CD1c-positive myeloid dendritic cell (primary cell): Measurements from ENCODE around the gene HYAL3.
"Not testable (repeated sequence)": the region's sequence is repeated elsewhere in the genome, so short reads cannot be mapped to it uniquely, and the experiment has no call there.

Experiments used
- DNase-seq: peaks from one replicate; pipeline ENCODE4 v3.0.0-alpha.2; 2016; ENCODE audit errors: extremely low spot score

Gene HYAL3

DNA sequence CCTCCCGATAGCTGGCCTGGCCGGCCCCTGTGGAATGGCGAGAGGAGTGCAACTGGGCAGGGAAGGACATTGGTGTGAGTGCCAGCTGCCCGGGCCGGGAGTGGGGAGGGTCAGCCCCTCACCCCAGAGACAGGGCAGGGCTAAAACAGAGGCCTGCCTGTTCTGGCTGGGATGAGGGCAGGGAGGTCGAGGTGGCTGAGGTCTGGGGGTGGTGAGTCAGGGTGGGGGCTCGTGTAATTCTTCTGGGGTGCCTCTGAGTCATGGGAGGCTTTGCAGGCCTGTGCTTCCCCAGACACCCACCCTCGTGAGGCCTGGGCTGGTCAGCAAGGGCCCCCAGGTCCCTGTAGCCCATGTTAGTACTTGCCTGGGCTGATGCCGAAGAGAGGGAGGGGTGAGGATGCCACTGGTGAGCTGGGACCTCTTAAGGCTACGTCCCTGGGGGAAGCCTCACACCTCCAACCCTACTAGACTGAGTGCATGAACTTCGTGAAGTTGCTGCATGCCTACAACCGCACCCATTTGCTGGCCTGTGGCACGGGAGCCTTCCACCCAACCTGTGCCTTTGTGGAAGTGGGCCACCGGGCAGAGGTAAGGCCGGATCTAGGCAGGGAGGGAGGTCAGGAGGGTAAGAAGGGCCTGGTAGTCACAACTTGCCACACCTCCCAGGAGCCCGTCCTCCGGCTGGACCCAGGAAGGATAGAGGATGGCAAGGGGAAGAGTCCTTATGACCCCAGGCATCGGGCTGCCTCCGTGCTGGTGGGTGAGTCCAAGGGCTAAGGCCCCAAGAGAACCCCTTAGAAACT is 28.6 kb downstream of the HYAL3 start:
- no peak for DNase-seq

DNA sequence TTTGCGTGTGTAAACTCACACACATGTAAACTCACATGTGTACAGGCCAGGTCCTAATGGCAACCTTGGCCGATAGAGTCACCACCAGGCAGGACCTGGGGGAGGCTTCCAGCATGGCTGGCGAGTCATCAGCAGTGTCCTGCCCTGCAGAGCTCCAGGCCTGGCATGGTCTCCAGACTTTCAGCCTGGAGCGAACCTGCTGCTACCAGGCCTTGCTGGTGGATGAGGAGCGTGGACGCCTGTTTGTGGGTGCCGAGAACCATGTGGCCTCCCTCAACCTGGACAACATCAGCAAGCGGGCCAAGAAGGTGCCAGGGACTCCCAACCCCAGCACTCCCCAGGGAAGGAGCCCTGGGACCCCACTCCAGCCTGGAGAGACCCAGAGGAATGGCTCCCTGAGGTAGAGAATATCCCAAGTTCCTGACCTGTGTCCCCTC is 29.2 kb downstream of the HYAL3 start:
- DNase-seq = no peak

DNA sequence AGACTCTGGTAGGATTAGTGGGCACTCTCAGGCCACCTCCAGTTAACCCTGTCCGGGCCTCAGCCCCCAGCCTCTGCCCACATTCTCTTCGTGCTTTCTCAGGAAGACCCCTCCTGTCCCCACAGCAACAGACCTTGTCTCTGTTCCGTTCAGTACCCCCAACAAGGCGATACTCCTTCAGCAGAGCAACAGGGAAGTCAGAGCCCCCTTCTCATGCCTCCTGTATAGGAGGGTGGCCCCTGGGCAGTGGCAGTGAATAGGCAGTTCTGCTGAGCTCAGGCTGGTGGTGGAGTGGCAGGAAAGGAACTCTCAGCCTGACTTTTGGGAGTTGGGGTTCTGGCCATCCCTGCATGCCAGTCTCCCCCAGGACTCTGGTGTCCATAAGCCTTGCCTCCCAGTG is 29.7 kb downstream of the HYAL3 start:
- no peak for DNase-seq

DNA sequence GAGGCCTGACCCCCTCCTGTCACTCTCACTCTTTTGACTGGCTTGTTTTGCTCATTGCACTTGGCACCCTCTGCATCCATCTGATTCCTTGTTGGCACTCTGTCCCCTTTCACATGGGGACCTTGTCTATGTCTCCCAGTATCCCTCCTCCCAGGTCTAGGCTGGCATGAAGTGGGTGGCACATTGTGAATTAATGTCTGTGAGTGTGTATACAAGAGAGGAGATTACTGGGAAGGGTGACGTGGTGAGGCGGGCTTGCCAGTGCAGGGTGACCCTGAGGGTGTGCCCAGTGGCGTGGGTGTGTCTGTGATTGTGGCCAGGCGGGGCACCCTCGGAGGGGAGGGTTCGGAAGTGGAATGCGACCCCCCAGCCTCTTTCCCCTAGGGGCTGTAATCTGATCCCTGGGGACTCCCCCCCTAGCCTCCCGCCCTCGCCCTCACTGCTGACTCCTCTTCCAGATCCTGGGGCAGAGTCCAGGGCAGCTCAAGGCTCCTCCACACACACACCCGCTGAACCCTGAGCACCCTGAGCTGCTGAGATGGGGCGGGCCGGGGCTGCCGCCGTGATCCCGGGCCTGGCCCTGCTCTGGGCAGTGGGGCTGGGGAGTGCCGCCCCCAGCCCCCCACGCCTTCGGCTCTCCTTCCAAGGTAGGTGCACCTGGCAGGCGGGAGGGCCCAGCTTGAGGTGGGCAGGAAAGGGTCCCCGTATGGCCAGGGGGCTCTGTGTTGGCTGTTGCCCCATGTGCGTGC is 30.3 kb downstream of the HYAL3 start, which contains the start of gene SEMA3B:
TSS of gene SEMA3B (plus strand) at position 445 of the 749 bp plus-strand sequence. CDS start at position 539, 94 bp downstream.
- no peak for DNase-seq

DNA sequence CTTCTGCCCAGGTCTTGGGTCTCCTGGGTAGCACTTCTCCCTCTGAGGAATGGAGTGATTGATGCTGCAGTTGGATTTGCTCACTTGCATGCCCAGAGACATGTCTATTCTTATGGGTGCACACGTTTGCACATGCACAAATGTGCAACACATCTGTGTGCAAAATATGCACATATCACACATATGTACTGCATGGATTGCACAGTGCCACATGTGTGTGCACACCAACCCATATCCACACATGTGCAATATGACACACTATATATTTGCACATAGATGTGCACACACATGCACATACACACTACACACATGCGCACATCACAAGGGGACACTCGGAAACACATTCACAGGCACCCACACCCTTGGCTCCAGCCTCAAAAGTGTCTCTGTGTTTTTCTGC is 30.9 kb downstream of the HYAL3 start:
- DNase-seq = no peak

DNA sequence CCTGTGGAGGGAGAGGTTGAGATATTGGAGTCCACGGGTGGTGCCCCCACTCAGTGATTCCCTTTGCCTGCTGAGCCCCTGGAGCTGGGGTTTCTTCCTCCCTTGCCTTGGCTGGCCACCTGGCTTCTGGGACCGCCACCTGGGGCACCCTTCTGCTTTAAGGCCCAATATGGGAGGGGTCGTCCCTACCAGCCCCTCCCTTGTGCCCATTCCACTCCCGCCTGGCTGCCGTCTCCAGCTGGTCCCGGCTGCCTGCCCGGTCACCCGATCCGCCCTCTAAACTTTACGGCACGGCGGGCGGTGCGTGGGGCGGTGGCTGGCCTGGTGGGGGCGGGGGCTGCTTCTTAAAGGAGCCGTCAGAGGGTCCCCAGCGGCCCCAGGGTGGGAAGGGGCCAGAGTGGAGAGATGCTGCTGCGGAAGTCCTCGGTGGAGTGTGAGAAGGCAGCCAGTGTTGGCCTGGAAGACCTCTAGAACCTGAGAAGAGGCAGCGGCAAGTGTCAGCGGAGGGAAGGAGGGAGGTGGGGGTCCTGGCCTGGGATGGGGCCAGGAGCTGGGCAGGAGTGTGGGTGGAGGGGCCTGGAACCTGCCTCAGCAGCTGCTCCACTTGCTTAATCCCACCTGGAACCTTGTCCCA is 31.8 kb downstream of the HYAL3 start:
- DNase-seq = no peak

DNA sequence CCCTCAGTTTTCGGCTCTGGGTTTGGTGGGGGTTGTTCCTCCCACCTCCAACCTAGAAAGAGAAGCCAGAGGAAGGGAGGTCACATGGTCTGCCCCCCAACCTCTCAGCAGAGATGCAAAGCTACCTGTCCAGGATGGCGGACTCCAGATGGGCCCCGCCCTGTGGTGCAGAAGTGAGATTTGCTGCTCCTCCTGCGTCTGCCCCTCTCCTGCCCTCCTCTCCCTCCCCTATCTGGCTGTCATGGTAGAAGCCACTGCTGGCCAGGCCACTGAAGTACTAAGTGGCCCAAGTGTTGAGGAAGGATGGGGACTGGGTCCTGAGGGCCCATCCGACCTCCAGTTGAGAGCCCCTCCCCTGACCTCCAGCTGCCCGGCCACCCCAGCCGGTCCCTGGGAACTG is 32.4 kb downstream of the HYAL3 start:
- DNase-seq = no peak

DNA sequence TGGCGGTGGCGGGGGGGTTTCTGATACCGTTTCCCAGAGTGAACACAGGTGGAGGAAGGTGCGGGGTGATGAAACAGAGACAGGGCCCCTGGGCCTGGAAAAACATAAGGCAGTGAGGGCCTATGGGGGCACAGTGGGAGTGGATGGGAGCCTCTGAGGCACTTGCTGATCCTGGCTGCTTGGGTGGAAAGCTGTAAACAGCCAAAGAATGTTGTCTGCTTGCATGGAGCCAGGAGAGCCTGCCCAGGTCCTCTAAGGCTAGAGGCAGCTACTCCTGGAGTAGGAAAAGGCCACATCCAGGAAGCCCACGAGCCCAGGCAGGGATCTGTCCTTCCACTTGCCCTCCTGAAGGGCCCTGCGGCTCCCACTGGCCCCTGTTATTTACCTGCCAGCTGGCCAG is 33.2 kb downstream of the HYAL3 start:
- DNase-seq = no peak

DNA sequence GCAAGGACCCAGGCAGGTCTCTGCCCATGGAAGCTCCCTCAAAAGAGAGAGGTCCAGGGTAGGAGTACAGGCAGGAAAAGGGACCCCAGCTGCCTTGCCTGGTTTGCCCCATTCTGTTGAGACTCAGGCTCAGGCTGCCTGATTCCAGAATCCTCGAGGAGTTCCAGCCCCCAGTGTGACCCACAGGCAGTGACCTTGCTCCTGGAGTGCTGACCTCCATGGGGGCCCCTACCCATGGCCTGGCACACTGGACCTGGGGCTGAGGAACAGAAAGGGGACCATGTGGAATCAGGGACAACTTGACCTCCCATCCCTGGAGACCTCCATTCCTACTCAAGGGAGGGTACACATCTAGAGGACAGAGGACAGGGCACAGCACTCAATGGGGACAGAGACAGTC is 33.6 kb downstream of the HYAL3 start:
- no peak for DNase-seq

DNA sequence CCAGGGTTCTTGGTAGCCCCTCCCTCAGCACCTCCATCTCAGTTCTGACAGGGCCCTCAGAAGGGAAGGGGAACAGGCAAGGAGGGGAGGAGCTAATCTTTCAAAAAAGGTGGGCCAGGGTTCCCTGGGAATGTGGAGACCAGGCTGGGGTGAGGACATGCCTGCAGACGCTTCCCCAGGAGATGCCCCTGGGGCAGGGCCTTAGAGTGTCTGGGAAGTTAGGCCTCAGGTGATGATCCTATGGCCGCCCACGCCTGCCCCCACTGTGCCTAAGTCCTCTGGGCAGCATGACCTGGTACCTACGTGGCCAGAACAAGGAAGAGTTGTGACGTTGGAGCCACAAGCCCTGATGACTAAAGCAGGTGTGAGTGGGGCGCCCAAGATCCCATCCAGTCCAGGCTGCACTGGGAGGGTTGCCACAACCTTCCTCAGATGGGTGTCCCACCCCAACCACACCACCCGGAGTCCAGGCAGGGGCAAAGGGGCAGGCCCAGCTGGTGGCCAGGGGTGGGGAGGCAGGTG is 34.2 kb downstream of the HYAL3 start:
- DNase-seq = no peak

DNA sequence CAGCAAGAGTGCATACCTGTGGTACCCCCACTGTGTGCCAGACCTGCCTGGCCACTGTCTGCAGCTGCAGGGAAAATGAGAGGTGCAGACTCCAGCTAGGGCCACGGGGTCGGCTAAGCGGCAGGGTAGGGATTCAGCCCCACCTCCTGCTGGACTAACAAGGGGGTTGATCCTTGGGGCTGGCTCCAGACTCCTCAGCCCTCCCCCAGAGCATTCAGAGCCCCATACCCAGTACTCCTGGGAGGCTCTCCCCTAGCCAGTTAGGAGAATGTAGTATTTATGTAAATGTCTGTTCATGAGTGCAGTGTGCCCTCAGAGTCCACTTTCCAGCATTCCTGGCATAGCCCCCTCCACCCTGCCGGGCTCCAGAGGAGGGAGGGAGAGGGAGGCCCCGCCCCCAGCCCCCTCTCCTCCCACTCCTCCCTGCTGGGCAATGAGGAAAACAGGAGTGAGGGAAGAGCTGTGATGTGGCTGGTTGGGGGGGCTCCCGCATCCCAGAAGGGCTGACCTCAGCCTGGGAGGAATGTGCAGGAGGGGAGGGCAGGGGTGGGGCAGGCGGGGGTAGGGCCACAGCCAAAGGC is 34.7 kb downstream of the HYAL3 start:
- DNase-seq = no peak

DNA sequence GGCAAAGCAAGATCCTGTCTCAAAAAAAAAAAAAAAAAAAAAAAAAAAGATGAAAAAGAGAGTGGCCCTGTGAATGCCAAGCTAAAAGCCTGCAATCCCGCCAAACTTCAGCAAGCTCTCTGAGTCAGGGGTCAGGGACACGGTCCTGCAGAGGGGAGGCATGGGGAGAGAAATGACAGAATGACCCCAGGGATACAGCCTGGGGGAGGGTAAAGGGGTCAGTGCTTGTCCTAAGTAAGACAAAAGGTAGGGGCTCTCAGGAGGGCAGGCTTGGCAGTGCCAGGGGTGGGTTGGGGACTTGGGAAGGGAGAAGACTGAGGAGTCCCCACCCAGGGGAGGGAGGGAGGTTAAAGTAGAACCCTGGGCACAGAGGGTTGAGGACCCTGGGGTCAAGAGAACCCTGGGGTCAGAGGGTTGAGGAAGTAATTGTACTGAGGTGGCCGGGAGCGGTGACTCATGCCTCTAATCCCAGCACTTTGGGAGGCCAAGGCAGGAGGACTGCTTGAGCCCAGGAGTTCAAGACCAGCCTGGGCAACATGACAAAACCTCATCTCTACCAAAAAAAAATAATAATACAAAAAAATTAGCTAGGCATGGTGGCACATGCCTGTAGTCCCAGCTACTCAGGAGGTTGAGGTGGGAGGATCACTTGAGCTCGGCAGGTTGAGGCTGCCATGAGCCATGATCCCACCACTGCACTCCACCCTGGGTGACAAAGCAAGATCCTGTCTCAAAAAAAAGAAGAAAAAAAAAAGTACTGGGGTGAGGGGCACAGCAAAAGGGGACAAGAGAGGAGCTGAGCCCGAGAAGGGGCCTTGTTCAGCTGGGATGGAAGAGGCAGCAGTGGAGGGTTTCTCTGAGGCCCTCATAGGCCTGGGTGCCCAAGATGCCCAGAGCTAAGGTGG is 35.5 kb downstream of the HYAL3 start:
- no peak for DNase-seq

DNA sequence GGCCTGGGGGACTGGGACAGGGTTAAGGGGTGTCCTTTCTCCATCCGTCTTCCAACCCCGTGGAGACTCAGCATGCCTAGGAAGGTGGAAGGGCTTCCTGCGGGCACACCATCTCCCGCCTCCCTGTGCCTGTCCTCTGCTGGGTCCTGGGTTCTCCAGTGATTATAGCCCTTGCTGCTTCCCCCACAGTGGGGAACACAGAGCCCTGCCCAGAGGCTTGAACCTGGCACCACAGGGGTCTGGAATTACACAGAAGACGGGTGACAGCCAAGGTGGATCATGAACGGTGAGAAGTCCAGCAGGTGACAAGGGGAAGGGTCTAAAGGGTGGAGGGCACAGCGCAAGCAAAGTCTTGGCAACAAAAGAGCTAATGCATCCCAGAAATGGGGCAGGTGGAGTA is 36.4 kb downstream of the HYAL3 start:
- no peak for DNase-seq

DNA sequence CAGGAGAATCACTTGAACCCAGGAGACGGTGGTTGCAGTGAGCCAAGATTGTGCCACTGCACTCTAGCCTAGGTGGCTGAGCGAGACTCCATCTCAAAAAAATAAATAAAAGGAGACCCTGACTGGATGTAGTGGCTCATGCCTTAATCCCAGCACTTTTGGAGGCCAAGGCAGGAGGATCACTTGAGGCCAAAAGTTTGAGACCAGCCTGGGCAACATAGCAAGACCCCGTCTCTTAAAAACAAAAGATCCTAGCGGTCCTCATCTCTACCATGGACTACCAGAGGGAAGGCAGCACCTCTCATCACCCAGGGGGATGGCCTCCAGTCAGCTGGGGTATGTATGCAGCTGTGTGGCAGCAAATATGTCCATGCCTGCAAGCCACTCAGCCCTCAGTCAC is 37.0 kb downstream of the HYAL3 start:
- DNase-seq = not testable (repeated sequence)

DNA sequence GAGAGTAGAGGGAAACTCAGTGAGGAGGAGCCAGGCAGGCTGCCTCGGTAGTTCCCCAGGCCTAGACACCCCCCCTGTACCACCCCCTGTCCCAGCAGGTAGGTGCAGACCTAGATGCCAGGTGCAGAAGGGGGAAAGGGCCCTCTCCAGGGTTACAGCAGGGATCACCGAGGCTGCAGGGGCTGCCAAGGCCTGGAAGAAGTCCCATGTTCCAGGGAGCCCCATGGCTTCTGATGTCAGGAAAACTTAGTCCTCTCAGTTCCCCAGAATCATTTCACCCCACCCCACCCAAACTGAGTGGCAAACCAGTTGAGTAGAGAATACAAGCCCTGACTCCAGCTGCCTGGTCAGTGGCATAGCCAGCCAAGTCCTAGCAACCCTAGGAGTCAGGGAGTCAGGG is 37.7 kb downstream of the HYAL3 start:
- DNase-seq = no peak

DNA sequence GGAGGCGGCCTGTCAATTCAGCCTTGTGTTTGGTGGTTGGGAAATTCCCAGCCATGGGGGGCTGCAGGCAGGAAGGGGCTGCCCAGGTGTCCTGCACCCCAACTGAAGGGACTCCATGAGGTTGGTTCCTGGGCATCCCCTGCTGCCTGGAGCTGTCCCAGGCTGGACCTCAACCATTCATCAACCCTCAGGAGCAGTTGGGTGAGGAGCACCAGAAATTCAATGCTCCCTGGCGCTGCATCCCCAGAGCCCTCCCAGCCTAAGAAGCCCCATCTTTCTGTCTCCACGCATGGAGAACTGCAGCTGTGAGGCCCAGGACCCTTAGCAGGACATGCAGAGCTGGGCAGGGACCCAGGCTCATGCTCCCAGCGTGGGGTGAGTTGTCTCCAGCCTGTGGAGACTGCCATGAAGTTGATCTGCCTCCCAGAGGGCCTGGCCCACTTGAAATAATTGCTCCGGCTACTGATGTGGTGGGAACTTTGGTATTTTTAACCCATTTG is 38.2 kb downstream of the HYAL3 start:
- DNase-seq = no peak

DNA sequence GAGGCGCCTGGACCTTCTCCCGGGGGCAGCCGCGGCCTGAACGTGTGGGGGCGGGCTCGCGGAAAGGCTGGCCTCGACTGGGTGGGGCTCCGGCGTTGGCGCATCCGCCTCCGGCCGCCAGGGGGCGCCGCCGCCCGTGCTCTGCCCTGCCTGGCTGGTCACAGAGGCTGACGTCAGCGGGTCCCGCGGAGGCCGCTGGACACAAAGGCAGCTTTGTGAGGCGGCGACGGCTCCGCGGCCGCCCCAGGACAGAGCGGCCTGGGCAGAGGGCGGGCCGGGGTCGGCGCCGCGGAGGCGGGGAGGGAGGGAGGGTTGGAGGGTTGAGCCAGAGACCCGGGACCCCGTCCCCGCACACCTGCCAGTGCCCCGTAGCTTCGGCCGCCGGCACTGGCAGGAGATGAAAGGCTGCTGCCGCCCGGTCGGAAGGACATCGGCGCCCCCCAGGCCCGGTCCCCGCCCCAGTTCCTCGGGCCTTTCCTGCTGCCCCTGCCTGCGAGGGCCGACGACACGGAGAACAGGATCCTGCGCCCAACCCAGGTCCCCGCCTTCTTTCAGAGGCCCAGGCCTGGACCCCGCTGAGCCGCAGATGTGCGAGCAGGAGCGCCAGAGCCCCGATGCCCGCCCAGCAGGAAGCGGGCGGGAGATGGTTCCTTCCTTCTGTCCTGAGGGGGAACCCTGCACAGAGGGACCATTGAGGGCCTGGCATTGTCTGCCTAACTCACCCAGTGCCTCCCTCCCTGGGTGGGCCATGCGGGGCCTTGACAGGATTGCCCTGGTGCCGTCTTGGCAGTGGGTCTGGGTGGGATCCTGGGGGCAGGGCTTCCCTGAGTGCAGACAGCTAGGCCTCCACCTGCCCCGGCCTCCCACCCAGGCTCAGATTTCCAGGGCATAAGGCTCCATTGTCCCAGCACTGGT is 38.9 kb downstream of the HYAL3 start:
- DNase-seq = peak; percentile 95

DNA sequence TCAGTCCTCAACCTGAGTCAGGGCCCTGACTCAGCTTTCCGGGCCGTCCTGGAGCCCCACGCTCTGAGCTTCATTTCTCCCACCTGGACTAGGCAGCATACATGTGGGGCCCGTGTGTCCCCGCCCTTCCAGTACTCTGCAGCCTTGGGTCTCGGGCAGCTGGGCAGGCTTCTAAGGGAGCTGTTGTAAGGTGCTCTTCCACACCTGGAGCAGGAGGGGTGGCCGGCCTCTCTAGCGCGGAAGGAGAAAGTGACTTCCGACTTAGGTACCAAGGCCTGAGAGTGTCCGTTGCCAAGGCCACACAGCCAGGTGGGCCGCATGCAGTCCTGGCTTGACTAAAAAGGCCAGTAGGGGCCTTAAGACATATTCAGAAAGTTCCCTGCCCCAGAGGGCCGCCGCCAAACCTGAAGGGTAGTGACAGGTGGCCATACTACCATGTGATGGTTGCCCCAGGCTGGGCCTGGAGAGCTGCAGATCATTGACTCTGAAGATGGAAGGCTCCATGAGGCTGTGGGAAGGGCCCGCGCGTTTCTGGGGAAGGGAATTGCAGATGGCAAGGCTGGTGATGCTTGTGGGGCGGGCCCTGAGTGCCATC is 39.7 kb downstream of the HYAL3 start:
- DNase-seq = no peak

DNA sequence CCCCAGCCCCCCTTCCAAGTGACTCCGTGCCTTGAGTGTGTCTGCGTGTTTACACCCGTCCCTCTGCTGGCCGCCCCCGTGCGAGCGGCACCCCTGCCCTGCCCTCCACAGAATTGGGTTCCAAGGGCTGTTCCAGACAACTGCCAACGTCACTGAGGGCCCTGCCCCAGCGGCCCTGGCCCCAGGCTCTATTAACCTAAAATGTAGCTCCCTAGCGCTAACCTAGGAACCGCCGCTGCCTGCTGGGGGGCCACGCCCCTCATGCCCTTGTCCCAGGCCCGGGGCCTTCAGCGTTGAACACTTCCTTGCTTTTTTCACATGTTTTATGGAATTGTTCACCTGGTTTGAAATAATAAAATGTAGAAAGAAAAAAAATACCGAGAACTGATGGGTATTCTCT is 40.2 kb downstream of the HYAL3 start:
- no peak for DNase-seq
